KG1 (cell line): ENCODE measurements around the gene IFIT3.
A peak's percentile ranks its signal among the peaks of the same experiment; 100 is the strongest.

Experiments used
- DNase-seq: peaks from one replicate; lab custom pipeline; 2025; lab: John Stamatoyannopoulos, UW

IFIT3 gene

DNA sequence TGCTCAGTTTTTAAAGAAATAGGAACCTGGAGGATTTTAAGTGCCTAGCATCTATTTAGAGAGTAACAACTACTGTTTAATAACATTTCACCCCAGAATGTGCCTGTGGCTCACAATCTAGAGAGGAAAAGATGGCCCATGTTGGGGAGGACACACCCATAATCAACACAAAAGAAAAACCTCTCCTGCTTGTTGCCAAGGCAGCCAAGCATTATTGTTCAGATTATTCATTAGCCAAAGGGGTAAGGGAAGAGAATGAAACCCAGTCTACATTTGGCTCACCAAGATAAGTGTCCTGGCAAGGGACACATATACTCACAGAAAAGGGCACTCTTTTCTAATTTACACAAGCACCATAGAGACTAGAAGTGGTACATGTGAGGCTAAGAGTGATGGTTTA lies 32.4 kb downstream of the IFIT3 start:
- DNase-seq, result no peak

DNA sequence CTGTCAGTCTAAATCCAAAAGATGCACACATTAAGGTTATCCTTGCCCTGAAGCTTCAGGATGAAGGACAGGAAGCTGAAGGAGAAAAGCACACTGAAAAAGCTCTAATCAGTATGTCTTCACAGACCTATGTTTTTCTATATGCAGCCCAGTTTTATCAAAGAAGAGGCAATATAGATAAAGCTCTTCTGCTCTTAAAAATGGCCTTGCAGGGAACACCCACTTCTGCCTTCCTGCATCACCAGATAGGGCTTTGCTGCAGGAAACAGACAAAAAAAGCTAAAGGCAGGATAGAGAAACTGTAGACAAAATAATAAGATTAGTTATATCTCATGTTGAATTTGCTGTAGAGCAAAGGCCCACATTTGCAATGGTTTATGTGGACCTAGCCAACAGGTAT lies 35.1 kb downstream of the IFIT3 start:
- no peak for DNase-seq

DNA sequence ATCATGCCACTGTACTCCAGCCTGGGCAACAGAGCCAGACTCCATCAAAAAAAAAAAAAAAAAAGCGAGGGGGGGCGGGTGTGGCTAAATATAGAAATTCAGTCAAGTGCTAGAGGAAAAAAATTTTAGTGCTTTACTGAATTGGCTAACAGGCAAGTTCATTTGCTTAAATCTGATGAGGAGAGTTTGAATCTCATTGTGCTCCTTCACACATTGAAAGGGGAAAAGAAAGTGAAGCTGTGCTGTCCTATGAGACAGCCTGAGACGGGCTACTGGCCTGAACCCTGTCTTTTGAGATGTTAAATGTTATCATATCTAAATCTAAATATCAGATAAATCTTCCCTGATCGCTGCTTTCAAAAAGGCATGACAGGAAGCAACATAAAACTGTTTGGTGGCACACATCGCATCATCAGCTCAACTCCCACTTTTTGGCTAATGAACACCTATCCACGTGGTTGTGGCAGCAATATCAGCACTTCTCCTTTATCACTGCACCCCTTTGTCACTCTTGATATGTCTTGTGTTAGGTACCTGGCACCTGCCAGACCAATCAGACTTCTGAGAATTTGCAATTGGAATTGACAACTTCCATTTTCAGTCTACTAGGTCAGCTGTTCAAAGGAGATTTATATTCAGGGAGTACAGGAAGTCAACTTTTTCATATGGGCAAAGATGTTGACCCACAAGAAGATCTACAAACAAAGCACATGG lies 36.1 kb downstream of the IFIT3 start:
- DNase-seq, result no peak

DNA sequence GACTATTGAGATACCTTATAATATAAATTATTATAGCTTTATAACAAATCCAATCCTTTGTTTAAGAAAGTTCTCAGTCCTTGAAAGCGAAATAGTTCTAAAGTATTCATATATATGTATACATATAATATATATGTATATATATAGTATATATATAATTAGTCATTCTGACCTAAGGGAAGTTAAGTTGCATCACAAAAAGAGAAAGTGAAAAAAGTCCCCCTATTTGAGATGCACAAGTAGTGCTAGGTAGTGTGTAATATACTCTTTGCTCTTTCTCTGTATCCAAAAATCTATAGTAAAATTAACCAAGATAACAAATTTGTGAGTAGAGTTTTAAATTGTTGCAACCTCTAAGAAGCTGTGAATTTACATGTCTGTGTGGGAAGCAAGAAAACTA lies 36.7 kb downstream of the IFIT3 start:
- no peak for DNase-seq

DNA sequence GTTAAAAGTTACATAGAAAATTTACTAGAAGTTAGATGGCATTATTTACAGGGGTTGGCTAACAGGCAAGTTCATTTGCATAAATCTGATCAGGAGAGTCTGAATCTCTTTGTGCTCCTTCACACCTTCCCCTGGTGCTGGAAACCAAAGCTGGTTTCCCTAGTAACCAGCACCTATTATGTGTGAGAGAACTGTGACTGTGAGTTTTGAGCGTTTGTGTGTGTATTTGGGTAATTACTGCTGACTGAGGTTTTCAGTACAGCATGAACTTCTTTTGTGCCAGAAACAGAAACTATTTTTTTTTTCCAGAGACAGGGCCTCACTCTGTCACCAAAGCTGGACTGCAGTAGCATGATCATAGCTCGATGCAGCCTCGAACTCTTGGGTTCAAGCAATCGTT lies 39.7 kb downstream of the IFIT3 start:
- DNase-seq, result no peak

DNA sequence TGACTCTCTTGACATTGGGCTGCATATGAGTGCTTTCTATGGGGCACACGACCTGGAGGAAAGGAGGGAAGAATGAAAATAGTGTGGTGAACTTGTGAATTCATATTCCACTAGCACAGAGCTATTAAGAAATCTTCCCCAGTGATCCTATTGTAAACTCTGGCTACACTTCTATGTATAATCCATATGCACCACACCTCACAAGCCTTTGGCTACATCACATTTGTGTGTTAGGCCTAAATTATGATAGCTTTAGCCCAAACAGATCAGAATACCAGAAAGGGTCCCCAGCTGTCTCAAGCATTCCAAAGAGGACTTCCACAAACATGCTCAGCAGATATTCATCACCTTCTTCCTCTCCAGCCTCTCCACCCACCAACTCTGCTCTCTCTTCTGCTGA lies 40.3 kb downstream of the IFIT3 start:
- DNase-seq, result no peak

DNA sequence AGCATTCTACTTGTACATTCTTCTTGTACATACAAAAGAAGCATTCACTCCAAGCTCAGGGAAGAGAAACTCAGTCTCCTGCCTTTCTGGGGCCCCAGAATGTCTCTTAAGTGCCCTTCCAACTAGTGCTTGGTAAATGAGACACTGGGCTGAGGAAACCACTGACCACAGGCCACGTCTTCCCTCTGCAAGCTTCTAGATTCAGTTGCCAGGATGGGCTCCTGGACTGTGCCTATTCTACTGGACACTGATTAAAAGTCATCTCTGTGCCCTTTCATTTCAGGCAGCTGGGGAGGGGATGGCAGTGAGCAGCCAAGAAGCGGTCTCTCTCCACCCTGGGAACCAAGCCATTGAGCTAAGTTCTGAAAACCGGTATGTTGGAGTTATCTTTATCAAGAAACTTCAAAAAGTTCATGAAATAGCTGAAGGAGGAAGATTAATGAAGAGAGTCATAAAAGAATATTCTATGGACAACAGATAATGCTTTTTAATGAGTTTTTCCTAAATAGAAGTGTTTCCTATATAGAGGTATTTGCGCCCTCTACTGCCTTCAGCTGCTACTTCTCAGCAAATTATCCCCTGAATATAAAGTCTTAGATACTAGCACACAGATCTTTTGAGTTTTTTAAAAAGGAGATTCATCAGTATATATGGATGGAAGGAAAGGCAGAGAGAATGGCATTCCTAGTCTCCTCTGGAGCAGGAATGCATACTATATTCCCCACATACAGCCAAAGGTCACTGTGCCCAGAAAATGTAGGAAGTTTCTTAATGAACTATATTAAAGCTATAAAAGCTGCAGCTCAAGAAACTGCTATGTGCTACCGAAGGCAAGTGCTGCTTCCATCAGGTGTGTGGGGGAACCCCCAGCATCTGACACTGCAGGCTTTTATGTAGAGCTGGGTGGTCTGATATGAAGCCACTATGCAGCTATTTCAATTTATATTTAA lies 41.6 kb downstream of the IFIT3 start:
- peak; percentile 24 for DNase-seq

DNA sequence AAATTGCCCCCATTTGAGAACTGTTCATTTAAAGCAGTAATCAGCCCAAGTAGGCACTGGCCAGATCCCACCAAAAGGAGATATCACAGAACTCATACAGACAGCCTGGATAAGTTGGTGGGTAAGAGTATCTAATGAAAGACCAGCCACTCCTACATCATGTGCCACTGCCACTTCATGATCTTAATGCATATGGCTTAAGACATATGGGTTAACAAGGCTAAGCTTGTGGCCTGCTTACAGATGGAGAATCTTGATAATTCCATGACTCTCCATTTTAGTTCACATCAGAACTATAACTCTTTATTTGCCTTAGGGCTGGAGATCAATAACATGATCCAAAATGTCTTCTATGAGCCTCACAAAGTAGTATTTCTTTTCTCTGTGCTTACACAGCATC lies 43.3 kb downstream of the IFIT3 start:
- no peak for DNase-seq

DNA sequence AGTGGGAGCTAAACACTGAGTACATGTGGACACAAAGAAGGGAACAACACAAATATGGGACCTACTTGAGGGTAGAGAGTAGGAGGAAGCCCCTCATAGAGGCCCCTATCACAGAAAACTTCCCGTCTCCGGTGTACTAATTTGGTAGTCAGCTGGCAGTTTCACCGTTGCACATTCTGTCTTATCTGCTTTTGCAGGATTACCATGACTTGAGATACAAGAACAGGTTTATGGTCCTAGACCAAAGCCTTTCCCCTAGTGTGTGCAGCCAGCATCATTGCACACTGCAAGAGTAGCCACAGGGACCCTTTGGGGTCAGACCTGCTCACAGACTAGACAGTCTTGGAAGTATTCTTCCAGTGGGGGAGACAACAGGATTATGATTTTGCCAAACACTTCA lies 44.2 kb downstream of the IFIT3 start:
- DNase-seq, result no peak

DNA sequence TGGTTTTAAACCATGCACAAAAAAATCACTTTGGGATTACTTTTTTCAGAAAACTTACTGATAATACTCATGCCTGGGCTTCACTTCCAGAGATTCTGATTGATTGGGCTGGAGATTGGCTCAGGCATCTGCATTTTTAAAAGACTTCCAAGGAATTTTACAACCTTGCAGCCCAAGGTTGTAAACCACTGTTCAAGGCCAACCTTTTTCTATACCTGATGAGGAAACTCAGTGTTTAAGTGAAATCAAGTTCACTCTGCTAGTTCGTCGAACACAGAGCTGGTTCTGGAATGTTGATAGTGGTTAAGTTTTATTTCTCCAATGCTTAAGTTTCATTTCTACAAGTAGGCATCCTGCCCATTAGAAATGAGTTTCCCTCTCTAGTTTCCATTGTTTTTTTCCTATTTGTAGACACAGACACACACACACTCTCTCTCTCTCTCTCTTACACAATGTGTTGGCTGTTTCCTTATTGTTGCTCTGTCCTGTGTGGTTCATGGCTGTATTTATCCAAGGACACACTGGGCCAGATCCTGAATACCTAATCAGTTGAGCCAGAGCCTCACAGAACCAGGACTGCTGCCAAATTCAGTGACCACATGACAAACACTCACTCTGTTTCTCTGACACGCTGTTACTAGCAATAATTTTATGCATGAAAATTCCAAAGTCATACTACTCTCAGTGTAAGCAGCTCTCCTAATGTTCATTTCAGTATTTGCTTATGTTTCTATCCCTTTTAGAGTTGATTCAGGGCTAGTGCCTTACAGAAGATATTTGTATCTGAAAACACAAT lies 46.3 kb downstream of the IFIT3 start:
- DNase-seq, result no peak

DNA sequence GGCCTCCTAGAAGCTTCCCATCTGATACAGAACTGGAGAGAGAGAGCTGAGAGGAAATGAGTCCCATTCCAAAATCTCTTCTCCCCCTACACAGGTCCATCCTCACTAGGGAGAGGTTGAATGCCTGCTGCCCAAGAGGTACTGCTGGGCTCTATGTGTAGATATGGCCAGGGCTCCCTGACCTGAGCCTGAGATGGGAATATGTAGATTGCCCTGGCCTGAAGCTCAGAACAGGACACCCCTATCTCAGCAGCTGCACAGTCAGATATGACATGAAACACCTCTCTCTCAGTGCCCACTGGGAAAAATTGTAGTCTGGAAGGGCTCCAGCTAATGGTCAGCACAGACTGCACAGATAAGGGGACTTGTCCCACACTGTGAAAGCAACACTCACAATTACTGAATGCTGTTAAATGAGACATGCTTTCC lies 46.9 kb downstream of the IFIT3 start:
- no peak for DNase-seq

DNA sequence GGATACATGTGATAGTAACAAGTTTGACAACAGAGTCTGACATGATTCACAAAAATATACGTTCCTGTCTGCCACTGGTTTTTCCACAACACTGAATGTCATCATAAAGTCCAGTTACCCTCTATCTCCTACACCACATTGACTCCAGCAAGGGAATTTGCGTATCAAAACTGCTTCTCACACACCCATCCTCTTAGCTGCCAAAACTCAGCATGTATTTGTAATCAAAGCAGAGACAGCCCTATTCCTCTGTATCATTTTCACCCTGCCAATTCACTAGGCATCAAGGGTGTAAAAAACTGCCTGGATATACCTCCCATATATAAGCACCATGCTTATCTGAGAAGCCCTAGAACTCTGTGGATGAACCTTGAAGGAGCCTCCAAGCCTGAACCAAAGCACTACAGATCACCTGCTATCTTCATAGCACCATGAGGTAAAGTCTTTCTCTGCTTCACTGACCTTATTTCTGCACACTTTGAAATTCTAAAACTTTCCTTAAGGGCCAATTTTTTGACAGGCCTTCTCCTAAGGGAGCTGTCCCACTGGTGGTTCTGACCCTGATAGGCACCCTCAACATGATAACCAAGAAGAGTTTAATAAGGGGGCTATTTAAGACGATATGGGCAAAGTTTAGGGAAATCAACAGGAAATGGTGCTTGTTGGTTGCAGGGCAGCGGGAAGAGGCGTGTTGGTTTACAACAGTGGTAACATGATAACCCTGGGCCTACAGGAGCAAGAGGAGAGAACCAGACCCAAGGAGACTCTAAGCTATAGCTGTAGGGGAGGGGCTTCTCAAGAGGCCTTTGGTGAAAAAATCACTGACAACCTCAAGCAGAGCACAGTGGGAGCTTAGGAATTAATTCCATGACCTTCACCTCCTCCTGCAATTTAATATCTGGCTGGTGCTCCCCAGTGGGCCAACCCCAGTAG lies 50.2 kb downstream of the IFIT3 start, which contains the start of gene IFIT1B:
TSS of gene IFIT1B (plus strand) at position 352 of the 933 bp plus-strand sequence. CDS start at position 432, 80 bp downstream.
- DNase-seq, result no peak

DNA sequence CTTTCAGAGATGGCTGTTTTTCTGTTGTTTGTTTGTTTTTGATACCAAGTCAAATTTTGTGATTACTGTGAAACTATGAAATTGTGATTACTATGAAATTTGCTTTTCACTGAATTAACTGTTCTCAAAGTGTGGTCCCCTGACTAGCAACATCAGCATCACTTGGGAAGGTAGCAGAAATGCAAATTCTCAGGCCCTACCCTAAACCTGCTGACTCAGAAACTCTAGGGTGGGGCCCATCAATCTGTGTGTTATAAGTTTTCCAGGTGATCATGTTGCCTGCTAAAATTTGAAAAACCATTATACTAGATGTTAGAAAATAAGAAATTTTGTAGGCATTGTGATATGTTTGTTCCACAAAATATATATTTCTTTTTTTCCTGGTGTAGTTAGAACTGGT lies 51.3 kb downstream of the IFIT3 start:
- DNase-seq, result no peak

DNA sequence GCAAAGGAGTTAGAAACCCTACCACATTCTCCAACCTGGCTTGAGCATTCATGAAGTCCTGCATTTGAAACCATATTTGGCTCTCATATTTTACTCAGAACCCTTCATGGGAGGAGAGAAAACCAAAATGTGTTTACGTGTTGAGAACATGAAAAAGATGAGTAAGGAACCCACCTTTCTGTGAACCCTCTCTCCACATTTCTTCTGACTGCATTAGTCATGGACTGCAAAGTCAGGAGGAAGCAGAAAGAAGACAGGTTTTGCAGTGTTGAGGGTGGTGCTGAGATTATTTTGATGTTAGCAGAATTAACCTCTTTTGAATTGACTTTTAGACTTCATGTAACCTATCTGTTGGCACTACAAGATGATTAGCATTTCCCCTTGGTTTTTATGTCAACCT lies 55.0 kb downstream of the IFIT3 start:
- no peak for DNase-seq

DNA sequence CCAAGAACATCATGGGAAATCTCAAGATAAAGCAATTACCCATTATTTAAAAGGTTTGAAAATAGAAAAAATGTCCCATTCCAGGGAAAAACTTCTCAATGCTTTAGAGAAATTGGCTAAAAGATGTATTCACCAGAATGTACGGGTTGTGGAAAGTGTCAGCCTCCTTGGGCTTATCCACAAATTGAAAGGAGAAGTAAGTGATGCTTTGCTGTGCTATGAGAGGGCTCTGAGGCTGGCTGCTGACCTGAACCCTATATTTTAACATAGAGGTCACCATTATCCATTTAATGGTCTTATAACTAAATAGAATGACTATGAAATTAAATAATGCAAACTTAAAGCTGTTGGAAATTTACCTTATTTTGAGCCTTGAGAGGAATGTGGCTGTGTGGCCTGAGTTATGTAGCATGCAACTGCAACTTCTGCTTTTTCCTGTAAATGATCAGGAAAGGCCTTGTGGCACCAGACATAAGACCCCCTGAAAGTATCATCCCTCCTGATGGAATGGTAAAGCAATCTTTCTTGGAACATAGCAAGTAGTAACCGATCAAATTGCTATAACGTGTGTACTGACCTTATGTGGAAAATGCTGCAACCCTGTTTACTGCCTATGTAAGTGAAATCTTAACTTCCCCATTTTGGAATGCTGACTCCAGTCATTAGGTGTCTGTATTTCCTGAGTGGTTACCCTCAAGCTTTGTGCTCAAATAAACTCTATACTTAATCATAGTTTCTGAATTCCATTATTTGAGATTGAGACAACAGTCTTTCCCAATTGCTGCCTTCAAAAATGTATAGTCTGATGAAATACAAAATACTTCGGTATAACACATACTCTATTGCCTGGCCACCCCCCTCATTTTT lies 56.9 kb downstream of the IFIT3 start:
- DNase-seq, result peak; percentile 51

DNA sequence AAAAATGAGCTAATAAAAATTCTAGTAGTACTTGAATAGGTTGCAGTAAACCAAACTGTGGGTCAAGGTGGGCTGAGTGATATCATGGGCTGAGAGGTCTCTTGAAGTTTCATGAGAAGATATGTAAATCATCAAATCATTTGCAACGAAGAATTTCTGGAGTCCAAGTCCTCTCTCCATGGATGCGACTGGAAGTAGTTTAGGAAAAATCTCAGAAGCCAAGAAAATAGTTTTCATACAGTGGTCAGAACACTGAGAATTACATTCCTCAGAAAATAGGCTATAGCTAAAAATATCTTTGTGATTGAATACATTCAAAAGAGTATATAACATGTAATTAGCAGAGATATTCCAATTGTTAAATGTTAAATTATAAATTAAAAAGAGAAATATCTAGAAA lies 61.0 kb downstream of the IFIT3 start:
- DNase-seq, result no peak

DNA sequence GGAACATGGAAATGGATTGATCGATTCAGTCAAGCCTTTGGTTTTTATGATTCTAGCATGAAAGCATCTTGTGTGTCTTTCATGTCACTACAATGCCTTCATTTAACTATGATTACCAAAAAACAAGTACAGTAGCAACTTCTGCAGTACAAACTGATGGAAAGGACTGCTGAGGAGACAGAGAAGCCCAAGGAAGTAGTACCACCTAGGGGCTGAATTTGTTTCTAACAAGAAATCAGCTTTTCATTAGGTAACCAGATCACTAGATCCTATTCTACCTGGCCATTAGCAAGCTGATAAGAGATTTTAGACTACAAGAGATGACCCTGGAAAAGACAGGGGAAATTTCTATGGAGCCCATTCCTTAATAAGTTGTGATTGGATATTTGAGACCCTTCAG lies 61.5 kb downstream of the IFIT3 start:
- peak; percentile 11 for DNase-seq
